Globus pallidus (tissue), 1 donor: ENCODE measurements around the gene PLXNA2.

Experiments used
- DNase-seq: peaks from one replicate; pipeline ENCODE4 v3.0.0-alpha.2; 2015; ENCODE audit warnings: low spot score

The PLXNA2 gene

GRCh38 chr1:208013210-208013609, 231.0 kb downstream of the PLXNA2 start:
- DNase-seq, result no peak

GRCh38 chr1:208012721-208013120, 231.5 kb downstream of the PLXNA2 start:
- no peak for DNase-seq

DNA sequence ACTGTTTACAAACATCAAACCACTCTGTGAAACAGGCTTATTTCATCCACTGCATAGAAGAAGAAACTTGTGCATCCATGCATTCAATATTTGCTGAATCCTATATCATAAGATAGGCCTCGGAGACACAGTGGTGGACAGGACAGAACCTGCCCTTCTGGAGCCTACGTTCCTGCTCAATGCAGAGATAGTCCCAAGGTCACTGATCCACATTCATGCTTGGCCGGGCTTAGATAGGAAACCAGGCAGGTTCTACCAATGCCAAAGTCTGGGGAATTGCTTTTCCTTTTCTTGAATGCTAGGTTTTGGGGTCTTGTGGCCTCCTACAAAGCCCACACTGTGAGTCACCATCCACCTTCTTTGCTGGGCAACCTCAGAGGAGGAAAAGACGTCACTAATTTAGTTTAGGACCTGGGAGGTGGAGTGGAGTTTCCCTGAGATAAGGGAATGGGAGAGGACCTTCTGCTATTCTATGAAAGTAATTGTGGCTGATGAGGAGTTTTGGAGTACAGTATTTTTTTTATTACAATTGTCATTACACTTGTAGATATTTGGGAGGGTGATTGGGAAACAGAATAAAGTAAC, 233.6 kb downstream of the PLXNA2 start:
- DNase-seq, result no peak

DNA sequence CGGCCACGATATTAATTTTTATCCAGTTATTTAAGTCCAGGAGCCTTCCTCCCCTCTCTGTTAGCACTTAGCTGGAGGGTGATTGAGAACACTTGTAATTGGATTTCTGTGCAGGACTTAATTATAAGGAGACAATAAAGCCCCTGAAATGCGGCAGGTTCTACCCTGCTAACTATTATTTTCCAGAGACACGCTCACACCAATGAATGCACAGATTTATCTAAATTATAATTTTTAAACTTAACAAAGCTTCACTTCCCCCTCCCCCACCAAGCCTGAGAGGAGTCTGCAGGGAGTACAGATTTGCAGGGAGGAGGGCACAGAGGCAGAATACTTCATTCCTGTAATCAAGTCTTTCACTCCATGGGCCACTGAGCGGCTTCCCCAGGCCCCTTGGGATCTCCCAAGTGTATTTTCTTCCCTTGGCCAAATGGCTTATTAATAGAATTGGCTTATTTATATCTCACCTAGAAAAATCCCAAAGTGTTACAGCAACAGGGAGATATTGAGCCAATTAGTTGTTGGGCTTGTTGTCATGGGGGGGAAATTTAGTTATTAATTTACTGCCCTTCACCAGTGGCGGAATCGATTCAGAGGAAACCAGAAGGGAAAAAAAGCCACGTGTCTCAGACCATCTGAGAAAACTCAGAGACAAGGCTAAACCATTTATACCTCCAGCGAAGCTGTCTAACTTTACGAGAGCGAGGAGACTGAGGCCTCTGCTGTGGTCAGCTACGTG, 234.3 kb downstream of the PLXNA2 start:
- no peak for DNase-seq

- no peak for DNase-seq
Observed at GRCh38 chr1:208009303-208009702, 234.9 kb downstream of the PLXNA2 start.

- DNase-seq, result no peak
Observed at GRCh38 chr1:208008534-208008933, 235.7 kb downstream of the PLXNA2 start.

GRCh38 chr1:208007938-208008342, 236.2 kb downstream of the PLXNA2 start:
- DNase-seq, result no peak

DNA sequence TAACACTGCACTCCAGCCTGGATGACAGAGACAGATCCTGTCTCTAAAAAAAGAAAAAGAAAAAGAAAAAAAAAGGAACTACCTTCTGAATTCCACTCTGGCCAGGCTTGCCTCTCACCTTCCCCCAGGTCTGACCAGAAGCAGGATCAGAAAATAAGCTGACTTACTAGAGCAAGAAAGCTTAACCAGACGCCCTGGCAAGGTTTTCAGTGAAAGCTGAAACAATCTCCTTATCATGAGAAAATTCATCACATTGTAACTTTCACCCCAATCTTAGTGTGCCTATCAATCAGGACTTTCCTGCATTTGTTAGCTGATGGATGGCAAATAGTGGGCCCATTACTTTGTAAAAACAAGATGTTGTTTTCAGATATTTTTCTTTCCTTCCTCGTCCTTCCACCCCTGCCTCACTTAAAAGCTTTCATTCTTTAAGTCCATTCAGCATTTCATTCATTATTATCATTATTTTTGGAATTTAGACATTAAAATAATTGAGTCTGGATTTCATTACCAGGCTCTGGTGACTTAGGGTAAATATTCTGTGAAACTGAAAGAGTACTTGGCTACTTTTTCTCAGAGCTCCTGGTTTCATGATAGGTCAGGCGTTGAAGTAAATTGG, 236.8 kb downstream of the PLXNA2 start:
- DNase-seq, result no peak

GRCh38 chr1:208006258-208006920, 237.8 kb downstream of the PLXNA2 start:
- DNase-seq, result no peak

GRCh38 chr1:208004851-208005250, 239.3 kb downstream of the PLXNA2 start:
- no peak for DNase-seq

GRCh38 chr1:208003241-208003640, 240.9 kb downstream of the PLXNA2 start:
- DNase-seq, result no peak

DNA sequence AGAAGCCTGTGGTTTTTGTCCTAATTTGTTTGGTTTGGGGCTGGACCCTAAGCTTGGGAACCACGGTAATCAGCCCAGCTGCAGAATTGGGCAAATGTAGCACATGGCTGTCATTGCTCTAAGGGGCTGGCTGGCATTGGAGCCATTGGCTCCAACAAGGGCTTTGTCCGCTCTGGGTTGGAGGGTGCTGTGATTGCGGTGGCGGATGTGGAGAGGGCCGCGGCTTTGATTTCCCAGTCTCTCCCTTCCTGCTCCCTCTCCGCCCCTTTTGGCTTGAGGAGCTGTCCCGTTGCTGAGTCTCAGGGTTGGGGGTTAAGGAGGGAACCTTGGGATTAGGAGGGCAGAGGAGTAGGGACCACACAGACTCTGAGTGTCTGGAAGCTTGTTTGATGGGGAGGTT, 241.5 kb downstream of the PLXNA2 start:
- no peak for DNase-seq

DNA sequence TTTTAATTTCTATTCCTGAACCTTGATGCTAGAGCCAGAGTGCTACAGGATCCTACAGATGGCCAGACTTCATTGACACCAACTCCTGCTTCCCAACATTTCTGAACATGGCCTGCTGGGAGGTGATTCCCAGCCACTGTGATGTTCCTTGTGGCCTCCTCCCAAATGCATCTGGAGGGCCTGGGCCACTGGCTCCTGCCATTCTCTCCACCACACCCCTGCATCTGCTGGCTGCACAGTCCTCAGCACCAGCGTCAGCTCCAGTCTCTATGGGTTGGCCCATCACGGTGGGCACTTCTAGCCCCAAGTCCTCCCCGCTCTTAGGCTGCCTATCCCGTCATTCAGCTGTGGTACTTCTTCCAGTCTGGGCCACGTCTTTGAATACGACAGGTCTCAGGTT, 242.1 kb downstream of the PLXNA2 start:
- DNase-seq, result no peak

DNA sequence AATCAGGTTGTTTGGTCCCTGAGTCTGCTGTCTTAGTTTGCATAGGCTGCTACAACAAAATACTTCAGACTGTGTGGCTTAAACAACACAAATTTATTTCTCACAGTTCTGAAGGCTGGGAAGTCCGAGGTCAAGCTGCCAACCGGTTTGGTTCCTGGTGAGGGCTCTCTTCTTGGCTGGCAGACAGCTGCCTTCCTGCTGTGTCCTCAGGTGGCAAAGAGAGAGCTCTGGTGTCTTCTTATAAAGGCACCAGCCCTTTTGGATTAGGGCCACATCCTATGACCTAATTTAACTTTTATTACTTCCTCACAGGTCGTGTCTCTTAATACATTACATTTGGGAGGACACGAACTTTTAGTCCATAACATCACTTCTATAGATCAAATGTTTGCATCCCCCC, 243.7 kb downstream of the PLXNA2 start:
- no peak for DNase-seq

GRCh38 chr1:207999972-208000371, 244.2 kb downstream of the PLXNA2 start:
- DNase-seq, result no peak

DNA sequence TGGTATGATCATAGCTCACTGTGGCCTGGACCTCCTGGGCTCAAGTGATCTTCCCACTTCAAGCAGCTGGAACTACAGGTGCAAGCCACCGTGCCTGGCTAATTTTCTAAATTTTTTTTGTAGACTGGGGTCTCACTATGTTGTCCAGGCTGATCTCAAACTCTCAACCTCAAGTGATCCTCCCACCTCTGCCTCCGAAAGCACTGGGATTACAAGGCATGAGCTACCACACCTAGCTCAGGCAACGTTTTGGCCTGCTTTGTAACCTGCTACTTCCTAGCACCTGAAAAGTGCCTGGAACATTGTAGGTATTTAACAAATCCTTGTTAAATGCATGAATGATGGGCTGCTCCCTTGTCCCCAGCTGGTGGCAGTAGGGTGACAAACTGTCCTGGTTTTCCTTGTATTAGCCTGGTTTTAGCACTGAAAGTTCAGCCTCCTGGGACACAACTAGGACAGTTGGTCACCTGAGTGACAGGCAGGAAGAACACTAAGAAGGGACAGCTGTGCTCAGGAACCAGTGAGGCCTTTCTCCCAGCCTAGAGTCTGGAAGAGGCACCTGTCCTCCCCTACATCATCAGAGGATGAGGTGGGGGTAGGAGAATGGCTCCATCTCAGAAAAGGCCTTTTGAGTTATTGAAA, 244.8 kb downstream of the PLXNA2 start:
- DNase-seq, result no peak

DNA sequence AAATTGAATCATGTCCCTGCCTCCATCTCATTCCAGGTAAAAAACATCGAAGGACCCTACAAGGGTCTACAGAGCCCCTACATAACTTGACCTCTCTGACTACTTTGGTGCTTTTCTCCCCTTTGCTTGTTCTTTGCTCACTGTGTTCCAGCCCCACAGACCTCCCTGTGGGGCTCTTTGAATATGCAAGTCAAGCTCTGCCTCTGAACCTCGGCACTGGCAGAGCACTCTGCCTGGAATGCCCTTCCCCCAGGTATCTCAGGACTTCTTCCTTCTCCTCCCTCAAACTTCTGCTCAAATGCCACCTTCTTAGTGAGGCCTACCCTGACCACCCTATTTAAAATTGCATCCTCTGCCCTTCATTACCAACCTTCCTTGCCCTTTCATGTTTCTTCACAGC, 245.5 kb downstream of the PLXNA2 start:
- DNase-seq, result no peak

DNA sequence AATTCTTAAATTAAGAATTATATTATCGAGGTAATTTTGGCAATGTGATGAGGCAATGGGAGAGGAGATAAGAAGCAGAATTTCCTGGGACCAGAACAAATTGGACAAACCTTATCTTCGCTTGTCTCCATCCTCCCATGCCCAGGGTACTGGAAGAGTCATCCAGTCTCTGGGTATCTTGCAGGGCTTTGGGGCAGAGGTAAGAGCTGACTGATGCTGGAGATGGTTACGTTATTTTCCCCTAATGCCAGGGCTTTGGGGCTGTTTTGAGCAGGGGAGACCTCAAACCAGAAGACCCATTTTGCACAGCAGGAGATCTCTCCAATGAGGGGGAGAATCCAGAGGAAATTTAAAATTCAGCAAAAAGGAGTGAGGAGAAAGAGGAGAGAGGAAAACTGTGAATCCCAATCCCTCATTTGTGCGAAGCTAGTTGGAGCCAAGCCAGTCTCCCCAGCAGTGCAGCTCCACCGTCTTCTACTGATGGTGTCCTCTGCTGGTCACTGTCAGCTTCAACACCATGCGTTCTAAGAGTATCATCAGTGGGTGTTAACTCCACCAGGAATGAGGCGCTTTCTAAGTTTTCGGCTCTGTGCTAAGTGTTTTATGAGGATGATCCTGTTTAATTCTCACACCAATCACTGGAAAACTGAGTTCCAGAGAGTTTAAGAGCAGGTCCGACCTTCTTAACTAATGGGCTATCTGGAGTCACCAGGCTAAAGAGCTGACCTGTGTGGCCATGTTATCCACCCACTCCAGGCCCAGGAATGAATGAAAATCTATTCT, 246.5 kb downstream of the PLXNA2 start:
- peak; percentile 57 for DNase-seq

- no peak for DNase-seq
Observed at GRCh38 chr1:207996636-207997035, 247.5 kb downstream of the PLXNA2 start.

DNA sequence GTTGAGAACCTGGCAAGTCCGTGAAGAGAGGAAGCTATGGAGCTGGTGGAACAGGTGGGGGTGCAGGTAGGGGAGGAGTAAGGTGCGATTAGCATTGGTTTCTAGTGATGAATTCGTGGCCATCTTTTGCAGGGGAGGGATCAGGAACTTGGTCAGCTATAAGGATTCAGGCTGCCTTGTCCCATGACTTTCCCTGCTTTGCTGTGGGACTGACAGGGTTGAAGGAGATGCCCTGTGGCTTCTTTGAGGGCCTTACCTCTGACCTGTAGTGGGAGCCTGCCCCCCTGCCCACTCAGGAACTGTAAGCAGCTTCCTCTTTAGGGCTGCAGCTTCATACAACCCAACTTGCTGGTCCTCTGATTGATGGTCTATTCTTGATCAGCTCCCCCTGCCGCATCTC, 248.6 kb downstream of the PLXNA2 start:
- no peak for DNase-seq
